H1 (cell line): ENCODE data around the gene RGS3. TPM values are rescaled to one million over a fixed set of nuclear protein-coding genes. Genes with fewer than 3 reads are reported as not detected.

ENCODE experiments used
- BACH1 ChIP-seq: IDR thresholded peaks from 2 replicates; pipeline ENCODE4 v1.6.1; 2012; ENCODE audit warnings: low read length, improper control_type of control experiment
- GABPA ChIP-seq: IDR thresholded peaks from 2 replicates; pipeline ENCODE4 v1.6.1; 2011; ENCODE audit warnings: mild to moderate bottlenecking, low read length, moderate library complexity, borderline replicate concordance; ENCODE audit not compliant: insufficient read depth
- HDAC2 ChIP-seq, 2 experiments: fragments of 300-600 bp in 1 of 2; sonication (generic) in 1 of 2; IDR thresholded peaks; 2 replicates each; pipeline ENCODE4 v1.6.1; 2011 to 2012; ENCODE audit warnings: low read depth in 2 of 2, low read length in 2 of 2, mild to moderate bottlenecking in 2 of 2, moderate library complexity in 2 of 2, borderline replicate concordance in 1 of 2, inconsistent platforms in 1 of 2
- TBP ChIP-seq: IDR thresholded peaks from 2 replicates; pipeline ENCODE4 v1.6.1; 2011; ENCODE audit warnings: low read depth, low read length, improper control_type of control experiment
- polyA plus RNA-seq, 7 experiments: library from polyadenylated mRNA; depleted of rRNA in 3 of 7; stranded (reverse) in 5 of 7; unstranded in 2 of 7; fragments of >200 nt in 5 of 7; fragments of 200-250 nt in 2 of 7; gene quantifications; 1 replicate in 5 of 7; 2 replicates in 1 of 7; 4 replicates in 1 of 7; pipeline versions ENCODE4 v1.2.1 to v1.2.3, GENCODE V29; 2011 to 2013; ENCODE audit warnings: missing spikeins in 2 of 7, mixed read lengths in 2 of 7
- total RNA-seq: library from RNA; stranded (reverse); fragmentation: NEBNext Ultra II Directional; extraction: Animal tissue kit (Norgen Biotek cat#: 25700); gene quantifications from 2 replicates; pipeline ENCODE4 v1.2.1, GENCODE V29; 2021

RGS3 gene
- total and polyA plus RNA-seq, 2 of the 8 experiments (the other 6 are each of a cell fraction or from before 2014, with no cell fraction given) = 12.6 to 18.2 TPM

DNA sequence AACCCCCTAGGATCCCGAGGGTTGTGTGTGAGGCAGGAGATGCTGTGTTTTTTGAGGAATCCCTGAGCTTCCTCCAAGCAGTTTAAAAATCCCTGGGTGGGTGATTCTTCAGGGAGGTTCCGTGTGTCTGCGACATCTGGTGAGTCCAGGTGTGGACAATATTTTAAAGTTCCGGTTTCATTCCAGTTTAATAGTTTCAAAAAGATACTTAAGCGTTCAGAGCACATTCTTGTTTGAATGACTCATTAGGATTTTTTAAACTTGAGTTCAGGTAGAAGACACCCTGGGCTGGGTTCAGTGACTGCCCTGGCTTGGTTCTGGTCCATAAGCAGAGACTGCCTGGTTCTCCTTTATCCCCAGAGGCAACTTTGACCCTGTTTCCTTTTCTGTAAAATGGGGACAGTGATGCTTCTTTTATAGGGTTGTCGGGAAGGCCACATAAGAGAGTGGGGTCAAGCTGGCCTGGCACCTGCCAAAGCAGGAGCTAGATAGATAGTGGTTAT, 119.2 kb downstream of the RGS3 start (continued):
- TF ChIP-seq TBP (no peak), BACH1 (no peak), GABPA (no peak), HDAC2 (IDR thresholded peaks at IDR 0.05; ENCODE audit: borderline replicate concordance in 1 of 2, low read depth in 2 of 2, low read length in 2 of 2) (no peak)
